Germinal center (tissue), 1 donor: Measurements from ENCODE around the gene STXBP2.

Experiments
- DNase-seq: peaks from one replicate; pipeline ENCODE4 v3.0.0; 2012; ENCODE audit warnings: mixed read lengths, low spot score

The STXBP2 gene

DNA sequence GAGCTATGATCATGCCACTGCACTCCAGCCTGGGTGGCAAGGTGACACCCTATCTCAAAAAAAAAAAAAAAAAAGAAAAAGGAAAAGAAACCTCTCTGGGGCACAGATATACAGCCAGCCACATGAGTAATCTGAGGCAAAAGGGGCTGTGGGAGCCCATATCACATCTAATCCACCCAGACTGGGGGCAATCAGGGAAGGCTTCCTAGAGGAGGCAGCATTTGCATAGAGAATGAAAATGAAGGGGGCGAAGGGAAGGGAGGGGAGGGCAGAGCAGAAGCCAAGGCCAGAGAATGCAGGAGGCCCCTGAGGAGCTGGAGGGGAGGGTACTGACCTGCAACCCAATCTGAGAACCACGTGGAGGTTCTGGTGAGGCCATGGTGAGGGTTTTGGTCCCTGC lies 13.2 kb downstream of the STXBP2 start:
- no peak for DNase-seq

DNA sequence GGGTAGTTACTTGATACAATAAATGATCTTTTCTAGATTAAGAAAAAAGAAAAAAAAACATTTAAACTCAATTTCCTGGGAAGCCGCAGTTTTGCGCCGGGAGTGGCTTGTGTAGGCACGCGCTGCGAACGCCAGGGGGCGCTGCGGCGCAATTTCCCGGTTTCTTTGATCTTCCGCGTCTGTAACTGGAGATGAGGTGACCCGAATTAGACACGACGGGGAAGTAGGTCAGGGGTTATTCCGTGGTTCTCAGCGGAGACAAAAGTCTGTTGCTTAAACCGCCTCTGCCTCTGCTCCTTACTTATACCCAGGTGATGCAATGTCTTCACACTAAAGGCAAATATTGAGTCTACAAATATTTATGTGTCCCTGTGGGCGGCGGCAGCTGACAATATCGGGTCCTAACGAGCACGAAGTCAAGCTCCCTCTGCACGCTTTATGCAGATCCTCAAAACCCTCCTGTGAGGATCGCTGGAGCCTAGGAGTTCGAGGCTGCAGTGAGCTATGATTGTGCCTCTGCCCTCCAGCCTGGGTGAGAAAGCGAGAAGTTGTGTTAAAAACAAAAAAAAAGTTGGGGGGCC lies 15.2 kb downstream of the STXBP2 start:
- DNase-seq, result peak; percentile 81

DNA sequence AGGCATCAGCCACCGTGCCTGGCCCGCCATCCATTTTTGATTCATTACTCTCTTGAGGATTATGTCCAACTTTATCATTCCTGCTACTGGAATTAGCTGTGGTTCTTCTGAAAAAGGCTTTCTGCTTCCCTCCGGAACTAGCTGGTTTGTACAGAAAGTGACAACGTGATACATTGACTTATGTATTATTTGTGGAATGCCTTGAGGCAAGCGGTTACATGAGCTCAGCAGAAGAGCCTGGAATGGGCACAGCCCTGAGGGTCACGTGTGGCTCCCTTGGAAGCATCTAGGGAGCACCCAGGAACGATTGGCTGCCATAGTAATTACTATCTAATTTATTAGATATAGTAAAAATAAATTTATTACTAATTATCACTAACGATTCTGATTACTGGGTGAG lies 17.5 kb downstream of the STXBP2 start:
- DNase-seq, result no peak

DNA sequence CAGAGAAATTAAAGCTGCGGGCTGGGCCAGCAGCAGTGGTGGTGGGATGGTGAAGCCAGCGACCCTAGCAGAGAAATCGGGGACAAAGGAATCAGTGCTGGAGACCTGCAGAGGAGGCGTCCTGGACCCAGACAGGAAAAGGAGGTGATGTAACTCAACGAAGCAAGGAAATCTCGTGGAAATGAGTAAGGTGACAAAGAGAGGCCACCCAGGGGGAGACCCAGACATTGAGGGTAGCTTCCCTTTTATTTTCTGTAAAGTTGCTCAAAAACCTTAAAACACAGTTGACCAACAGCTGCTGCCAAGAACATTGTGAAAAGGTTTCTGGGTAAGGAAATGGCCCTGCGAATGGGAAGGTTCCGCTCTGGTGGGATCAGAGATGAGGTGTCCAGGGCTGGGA lies 18.7 kb downstream of the STXBP2 start:
- no peak for DNase-seq

DNA sequence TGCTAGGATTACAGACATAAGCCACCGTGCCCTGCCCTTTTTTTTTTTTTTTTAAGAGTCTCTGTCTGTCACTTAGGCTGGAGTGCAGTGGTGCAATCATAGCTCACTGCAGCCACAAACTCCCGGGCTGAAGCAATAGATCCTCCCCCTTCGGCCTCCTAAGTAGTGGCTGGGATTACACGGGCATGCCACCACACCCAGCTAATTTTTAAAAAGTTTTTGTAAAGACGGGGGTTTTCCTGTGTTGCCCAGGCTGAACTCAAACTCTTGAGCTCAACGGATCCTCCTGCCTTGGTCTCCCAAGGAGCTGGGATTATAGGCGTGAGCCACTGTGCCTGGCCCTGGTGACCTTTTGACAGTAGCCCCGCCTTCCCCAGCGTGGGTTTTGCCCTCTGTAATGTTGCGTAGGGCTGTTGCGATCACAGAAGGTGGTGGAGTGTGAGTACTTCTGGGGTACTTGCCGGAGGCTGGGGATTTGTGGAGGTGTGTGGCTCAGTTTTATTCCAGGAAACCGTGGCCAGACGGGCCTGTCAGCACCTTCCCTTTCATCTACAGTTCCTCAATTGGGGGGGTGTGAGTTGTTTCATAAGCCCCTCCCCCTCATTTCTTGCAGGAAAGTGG lies 20.3 kb downstream of the STXBP2 start:
- DNase-seq, result no peak

DNA sequence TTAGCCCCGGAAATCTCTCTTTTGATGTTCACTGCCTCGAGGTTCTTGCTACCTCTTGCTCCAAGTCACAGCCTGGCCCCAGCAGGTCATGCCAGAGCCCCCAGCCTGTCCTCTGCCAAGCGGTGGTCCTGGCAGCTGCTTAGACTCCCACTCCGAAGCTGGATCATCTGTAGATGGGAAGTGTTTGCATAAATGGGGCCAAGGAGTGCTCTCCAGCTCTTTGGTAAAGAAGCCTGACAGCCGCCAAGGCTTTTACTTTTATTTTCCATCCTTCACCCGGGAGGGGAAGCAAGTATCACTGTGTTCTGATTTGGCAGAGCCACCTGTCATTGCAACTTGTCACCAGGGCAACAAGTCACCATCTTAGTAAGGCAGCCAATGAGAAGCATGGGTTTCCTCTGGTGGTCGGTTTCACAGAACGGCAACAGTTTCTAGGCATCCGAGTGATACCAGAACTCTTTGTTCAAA lies 21.3 kb downstream of the STXBP2 start:
- peak; percentile 93 for DNase-seq

DNA sequence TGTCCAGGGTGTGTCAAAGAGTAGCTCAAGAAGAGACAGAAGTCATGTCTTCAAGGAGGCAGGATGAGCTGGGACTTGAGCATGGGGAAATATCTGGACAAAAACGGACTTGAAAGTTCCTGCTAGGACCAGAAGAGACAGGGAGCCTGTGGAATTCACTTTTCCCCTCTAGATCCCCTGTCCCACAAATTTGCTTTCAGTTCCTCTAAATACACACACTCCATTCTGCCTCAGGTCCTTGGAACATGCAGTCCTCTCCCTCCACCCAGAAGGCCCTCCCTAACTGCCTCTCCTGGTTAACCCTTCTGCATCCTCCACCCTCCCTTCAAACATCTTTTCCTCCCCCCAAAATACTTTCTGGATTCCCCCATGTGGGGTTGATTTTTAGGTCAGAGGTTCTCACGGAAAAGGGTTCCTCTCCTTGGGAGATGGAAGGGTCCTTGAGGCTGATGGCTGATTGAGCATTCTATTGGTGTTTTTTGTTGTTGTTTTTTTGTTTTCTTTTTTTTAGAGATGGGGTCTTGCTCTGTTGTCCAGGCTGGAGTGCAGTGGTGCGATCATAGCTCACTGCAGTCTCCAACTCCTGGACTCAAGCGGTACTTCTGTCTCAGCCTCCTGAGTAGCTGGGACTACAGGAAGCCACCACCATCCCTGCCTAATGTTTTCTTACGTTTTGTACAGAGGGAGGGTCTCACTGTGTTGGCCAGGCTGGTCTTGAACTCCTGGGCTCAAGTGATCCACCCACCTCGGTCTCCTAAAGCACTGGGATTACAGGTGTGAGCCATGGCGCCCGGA lies 25.0 kb downstream of the STXBP2 start:
- DNase-seq, result no peak

DNA sequence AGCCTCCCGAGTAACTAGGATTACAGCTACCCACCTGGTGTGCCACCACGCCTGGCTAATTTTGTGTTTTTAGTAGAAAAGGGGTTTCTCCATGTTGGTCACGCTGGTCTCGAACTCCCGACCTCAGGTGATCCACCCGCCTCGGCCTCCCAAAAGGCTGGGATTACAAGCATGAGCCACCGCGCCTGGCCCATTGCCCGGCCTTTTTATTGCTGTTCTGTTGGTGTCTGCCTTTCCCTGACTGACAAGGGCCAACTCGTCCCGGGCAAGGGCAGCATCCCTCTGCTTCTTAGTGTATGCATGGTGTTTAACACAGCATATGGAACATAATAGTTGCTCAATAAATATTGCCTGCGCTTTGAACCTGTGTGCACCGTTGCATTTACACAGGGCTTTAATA lies 25.7 kb downstream of the STXBP2 start:
- no peak for DNase-seq

DNA sequence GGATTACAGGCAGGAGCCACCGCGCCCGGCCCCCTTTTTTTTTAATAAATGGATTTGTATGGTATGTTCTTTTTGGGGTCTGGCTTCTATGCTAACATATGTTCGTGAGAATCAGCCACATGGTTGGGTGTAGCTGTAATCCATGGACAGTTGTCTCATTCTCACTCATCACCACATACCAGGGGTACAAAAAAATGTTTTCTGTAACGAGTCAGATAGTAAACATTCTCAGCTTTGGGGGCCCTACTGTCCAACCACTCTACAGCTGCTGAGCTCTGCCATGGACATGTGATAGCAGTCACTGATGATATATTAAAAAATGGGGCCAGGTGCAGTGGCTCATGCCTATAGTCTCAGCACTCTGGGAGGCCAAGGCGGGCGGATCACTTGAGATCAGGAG lies 26.8 kb downstream of the STXBP2 start:
- DNase-seq, result no peak

DNA sequence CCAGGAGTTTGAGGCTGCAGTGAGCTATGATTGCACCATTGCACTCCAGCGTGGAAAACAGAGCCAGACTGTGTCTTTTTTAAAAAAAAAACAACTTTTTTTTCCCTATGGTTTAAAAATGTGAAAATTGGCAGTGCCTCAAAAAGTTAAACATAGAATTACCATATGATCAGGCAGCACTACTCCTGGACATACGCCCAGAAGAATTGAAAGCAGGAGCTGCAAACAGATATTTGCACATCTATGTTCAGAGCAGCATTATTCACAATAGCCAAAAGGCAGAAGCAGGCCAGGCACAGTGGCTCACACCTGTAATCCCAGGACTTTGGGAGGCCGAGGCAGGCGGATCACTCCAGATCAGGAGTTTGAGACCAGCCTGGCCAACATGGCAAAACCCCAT lies 28.2 kb downstream of the STXBP2 start:
- DNase-seq, result no peak

DNA sequence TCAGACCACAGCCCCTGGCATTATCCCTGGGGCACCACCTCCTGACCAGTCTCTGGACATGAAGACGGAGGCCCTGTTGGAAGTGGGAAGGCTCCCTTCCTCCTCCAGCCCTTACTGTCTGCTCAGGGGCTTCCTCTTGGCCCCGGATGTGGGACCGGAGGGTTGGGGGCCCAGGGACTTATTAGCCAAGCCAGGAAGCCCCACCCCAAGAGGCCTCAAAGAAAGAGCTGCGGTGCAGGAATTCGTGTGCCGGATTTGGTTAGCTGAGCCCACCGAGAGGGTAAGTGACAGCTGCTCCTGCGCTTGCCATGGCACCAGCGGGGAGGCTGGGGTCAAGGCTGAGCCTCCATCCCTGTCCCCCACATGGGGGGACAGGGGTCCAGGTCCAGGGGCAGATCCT lies 31.9 kb downstream of the STXBP2 start, which contains the start of gene RETN:
Gene RETN, plus strand, starts transcription at position 208 of the 400 bp plus-strand sequence. CDS start 278 bp downstream, outside the sequence.
- DNase-seq, result no peak

DNA sequence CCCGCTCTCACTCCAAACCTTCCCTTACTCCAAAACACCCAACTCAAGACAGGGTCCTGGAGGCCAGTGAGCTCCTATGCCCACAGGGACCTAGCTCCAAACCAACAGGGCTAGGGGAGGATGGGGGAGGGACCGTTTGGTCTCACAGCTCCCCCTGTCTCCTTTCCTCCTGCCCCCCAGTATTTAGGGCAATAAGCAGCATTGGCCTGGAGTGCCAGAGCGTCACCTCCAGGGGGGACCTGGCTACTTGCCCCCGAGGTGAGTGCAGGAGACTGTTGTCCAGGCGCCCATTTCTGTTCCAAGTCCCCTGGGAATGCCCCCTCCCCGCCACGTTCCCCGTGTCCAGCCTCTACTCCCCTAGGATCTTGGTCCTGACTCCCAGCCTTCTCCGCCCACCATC lies 32.7 kb downstream of the STXBP2 start:
- DNase-seq, result no peak

DNA sequence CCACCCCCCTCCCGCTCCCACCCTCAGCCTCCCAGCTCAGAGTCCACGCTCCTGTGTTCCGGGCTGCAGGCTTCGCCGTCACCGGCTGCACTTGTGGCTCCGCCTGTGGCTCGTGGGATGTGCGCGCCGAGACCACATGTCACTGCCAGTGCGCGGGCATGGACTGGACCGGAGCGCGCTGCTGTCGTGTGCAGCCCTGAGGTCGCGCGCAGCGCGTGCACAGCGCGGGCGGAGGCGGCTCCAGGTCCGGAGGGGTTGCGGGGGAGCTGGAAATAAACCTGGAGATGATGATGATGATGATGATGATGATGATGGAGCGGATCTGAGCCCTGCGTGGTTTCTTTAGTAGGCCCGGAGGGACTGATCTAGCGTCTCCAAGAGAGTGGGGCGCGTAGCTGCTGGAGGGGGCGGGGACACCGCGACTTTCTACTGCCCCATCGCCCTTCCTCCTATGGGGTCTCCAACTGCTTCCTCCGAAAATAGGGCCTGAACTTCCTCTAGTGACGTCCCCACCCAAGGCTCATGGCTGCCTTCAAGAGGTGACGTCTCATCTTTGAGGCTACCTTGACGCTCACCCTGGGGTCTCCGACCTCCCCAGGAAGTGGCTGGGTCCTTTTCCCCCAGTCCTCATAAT lies 33.4 kb downstream of the STXBP2 start:
- no peak for DNase-seq

DNA sequence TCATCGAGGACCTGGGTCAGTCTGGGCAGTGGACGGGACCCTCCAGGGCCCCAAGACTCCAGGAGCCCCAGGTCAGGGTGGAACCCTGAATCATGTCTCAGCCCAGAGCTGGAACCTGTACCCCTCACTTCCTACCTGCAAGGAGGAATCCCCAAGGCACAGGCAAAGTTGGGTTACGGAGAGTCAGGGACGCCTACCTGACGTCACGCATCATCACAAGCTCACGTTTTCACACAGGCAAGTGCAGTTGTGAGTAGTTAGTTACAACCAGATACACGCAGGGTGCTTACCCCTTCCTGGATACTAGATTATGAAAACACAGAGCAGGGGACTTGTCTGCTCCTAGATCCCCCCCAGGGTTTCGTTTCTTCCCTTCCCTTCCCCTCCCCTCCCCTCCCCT lies 33.9 kb downstream of the STXBP2 start:
- DNase-seq, result no peak

DNA sequence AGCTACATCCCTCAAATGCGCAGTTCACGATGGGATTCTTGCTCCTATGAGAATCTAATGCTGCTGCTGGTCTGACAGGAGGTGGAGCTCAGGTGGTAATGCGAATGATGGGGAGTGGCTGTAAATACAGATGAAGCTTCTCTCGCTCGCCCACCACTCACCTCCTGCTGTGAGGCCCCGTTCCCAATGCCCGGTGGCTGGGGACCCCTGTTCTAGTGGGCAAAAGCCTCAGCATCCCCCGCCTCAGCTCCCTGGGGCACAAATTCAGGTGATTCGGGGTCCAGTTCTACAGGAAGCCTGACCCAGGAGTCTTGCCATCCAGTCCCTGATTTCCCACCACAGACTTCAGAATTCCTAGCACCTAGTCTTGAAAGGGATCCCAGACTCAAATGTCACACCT lies 35.6 kb downstream of the STXBP2 start:
- no peak for DNase-seq

DNA sequence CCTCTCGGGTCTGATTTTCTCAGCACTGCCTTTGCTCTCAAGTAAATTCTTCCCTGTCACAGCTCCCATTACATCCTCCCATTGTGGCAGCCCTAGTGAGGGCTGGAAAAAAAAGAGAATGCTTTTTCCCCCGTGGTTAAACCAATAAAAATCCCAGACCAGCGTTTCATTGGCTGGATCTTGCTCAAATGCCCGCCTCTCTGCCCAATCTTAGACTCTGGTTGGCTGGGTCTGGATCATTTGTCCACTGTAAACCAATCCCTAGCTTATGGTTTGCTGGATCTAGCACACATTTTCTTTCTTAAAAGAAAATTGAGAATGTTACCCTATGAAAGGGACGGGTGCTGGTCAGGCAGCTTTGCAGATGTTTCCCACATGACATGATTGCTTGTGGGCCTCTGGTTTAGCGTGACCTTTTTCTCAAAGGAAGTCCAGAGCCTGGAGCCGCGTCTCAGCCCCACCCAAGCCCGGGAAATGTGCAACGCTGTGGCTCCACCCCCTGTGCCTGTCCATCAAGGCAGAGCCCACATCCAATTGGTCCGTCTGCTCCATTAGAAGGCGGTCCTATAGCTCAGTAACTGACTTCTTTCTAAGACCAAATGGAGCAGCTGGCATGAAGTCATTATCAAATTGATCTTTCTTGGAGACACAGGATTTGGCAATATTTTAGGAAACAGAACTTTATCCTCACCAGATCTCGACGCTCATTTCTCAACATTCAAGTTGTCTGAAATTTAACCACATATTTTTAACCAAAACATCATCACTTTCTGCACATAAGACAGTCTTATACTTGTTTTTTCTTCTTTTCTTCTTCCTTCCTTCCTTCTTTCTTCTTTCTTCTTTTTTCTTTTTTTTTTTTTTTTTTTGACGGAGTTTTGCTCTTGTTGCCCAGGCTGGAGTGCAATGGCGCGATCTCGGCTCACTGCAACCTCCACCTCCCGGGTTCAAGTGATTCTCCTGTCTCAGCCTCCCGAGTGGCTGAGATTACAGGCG lies 37.4 kb downstream of the STXBP2 start:
- DNase-seq, result peak; percentile 82

DNA sequence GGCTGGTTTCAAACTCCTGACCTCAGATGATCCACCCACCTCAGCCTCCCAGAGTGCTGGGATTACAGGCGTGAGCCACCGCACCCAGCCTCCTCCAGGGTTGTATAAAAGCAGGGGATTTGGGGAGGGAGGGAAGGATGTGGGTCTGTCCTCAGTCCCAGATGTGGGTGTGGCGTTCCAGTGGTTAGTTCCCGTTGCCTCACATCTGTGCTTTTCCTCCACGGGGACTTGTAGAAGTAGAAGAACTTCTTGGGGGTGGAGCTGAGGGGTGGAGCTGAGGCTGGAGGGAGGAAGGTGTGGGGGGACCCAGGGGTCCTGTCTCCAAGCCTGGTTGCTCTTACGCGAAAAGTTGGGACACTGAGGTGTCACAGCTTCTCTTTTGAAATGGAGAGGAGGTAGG lies 39.5 kb downstream of the STXBP2 start:
- no peak for DNase-seq

DNA sequence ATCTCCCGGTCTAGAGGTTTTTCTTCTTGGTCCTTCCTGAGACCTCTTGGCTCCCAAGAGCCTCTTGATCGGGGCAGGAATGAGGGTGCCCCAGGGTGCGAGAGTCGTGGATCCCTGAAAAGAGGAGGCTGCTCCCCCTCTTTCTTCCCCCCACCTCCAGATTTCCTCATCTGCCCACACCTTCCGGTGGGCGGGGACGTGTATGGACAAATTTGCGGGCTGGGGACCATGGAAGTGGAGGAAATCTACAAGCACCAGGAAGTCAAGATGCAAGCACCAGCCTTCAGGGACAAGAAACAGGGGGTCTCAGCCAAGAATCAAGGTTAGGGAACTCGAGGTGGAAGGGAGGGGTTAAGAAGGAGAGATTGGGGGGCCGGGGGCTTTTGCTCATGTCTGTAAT lies 39.9 kb downstream of the STXBP2 start, which contains the start of gene MCEMP1:
Gene MCEMP1, plus strand, starts transcription at position 237 of the 400 bp plus-strand sequence. Its CDS starts 31 bp downstream, at position 268.
- no peak for DNase-seq

DNA sequence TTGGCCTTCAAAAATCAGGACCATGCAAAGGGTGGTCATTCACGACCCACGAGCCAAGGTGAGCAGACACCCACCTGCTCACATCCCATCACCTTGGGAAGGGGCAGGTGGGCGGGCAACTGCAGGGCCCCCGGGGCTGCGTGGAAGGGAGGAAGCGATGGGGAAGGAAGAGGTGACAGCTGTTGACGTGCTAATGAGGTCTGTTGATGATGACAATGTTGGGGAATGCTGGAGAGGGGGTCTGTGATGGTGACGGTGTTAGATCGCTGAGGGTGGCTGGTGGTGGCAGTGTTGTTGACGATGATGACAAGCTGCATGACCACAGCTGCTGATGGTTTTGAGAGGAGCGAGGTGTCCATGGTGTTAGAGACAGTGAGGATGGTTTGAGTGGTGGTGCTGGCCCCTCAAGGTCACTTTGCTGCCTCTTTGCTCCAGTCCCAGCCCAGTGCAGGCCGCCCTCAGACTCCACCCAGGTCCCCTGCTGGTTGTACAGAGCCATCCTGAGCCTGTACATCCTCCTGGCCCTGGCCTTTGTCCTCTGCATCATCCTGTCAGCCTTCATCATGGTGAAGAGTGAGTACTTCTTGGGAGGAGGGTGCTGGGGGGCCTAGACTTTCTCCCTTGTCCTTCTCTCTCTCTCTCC lies 40.9 kb downstream of the STXBP2 start:
- DNase-seq, result no peak

DNA sequence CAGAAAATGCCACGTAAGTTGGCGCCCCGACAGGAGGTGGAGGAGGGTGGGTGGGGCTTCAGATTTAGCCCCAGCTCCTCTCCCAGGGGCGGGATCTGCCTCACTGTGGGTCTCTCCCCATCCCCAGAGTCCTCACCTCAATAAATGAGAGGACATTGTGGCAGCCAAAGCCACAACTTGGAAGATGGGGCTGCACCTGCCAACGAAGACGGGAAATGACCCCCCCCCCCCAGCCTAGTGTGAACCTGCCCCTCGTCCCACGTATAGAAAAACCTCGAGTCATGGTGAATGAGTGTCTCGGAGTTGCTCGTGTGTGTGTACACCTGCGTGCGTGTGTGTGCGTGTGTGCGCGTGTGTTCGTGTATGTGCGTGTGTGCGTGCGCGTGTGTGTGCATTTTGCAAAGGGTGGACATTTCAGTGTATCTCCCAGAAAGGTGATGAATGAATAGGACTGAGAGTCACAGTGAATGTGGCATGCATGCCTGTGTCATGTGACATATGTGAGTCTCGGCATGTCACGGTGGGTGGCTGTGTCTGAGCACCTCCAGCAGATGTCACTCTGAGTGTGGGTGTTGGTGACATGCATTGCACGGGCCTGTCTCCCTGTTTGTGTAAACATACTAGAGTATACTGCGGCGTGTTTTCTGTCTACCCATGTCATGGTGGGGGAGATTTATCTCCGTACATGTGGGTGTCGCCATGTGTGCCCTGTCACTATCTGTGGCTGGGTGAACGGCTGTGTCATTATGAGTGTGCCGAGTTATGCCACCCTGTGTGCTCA lies 42.3 kb downstream of the STXBP2 start:
- DNase-seq, result peak; percentile 70
